ENCODE data around the gene CEP295NL.
"Not testable (repeated sequence)": the region's sequence is repeated elsewhere in the genome, so short reads cannot be mapped to it uniquely, and the experiment has no call there.

The CEP295NL gene, protein sequence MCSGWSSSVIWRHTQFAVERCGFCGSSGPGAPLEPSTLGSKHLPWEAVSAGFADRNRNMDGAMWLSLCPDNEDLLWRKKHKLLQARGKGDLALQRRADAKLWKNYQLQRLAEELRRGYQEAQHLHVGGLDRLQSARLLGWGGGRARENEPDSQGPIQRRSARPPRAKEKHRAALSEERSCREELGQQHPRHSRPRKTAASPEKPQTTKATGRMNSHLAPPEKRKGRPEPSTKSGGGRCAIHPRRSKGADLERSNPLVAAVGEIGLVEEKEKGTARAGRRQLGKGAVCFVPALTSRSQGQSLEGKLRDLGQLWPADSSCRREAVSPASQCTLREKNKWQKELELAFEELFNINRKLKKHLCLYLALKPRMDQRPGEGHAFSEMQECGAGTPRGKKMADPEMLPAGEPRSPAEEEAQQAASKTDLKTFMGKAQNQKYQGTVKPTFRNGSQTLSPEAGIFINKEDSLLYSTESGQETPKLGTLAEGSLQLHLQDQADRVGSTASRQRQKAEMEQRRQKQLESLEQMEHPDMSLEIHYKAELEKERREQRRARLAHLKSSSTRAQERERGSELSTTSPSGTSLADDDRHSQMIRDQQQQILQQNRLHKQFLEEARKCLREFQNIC

DNA sequence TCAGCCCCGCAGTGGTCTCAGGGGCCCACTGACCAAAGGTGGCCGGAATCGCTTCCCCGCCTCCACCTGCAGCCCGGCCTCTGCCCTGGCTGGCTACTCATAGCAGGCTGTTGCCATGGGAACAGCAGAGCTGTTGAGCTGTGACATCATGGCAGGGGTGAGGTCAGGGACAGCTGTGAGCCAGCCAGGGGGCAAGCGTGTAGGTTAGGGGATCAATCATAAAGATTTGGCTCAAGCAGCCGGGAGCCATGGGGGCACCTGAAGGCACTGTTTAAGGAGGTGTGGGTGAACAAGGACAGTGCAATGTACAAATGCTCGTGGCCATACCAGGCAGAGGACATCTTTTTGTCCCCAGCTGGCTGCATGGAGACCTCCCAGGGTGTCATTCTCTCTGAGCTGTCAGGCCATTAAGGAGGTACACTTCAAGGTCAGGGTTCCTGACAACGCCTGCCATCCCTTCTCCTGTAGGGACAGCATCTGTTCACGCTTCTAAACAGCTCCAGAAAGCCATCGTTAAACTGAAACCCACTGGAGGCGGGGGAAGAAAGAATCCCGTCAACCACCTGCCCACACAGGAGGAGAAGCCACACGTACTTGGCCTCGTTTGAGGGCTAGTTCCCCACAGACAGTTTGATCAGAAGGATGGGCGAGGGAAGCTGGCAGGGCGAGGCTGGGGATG is at the start of gene CEP295NL:
TSS of gene CEP295NL (minus strand) at position 101 of the 679 bp plus-strand sequence. CDS start 1,373 bp downstream, outside the sequence.
- DNase-seq, result no peak

DNA sequence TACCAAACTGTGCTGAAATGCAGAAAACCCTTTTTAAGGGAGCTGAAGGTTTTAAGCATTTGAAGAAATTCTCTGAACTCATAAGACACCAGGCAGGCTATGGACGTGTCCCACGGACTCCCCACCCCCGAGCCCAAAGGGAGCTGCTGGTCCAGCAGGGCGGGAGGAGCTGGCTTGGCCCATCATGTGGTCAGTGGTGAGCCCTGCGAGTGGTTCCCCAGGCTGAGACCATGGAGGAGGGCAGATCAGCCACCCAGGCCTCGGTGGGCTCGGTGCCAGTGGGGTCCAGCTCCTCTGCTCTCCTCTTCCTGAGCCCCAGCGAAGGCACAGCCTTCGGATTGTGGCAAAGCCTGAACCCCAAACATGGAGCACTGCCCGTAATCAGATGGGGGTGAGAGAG is 49.7 kb upstream of the CEP295NL start:
- no peak for DNase-seq

DNA sequence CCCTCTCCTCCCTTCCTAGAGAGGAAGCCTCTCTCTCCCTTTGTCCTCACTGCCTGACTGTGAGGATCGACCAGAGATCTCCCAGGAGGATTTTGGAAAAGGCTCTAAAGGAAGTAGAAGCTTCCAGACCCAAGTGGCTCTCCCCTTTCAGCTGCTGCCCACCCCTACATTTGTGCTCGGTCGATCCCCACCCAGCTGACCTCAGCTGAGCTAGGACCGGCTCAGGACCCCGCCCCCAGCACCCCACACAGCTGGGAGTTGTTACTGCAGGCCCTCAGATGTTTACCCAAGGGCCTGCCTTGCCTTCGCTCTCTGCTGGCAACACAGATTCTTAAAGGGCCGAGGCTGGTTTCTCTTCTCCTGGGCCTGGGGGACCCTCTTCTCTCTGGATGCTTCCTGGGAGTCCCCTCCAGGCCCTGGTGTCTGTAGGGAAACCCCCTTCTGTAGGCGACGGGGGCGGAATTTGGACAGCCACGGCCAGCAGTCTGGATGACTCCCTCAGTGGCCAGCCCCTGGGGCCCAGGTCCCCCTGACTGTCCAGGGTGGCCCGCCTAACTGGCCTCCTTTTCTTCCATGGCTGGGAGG is 49.1 kb upstream of the CEP295NL start:
- no peak for DNase-seq

DNA sequence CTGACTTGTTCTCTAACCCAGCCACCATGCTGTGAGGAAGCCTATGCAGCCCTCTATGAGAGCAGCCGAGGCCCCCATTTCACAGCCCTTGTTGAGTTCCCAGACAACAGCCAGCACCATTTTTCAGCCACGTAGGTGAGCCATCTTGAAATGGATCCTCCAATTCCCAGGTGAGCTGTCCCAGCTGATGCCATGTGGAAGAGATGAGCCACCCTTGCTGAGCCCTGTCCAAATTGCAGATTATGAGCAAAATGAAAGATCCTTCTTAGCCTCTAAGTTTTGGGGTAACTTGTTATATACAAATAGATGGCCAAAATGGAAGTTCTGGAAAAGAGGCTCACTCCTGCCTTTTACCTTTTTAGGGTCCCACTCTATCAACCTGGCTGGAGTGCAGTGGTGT is 47.9 kb upstream of the CEP295NL start:
- DNase-seq, result no peak

DNA sequence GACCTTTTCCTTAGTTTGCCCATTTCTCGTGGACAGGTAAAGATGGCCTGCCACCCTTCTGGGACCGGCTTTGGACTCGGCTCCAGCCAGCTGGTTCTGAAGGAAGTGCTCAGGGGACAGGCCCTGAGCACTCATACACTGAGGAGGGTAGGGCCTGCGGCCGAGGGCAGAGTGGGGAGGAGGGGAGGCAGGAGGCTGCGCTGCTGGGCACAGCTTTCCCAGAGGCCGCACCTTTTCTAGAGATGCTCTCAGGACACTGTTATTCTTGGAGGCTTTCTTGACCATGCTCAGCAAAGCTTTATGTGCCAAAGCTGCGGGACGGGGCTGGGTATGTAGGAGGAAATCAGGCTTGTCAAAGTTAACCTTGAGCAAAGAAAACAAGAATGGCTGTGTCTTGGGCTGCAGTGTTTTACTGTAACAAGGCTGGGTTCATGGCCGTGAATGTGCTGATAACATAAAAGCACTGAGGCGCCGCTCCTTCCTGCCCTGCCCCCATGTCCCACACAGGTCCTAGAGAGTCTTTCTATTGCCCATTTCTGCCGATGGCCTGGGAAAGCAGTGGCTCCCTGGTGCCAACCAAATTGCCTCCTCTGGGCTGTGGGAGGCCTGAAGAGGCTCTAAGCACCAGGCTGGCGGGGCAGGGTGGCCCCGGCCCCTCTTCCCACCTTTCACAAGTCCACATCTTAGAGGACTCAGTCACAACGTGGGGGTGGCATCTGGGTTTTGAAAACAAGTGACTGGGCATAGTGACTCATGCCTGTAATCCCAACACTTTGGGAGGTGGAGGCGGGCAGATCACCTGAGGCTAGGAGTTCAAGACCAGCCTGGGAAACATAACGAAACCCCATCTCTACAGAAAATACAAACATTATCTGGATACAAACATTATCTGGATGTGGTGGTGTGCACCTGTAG is 44.5 kb upstream of the CEP295NL start:
- no peak for DNase-seq

DNA sequence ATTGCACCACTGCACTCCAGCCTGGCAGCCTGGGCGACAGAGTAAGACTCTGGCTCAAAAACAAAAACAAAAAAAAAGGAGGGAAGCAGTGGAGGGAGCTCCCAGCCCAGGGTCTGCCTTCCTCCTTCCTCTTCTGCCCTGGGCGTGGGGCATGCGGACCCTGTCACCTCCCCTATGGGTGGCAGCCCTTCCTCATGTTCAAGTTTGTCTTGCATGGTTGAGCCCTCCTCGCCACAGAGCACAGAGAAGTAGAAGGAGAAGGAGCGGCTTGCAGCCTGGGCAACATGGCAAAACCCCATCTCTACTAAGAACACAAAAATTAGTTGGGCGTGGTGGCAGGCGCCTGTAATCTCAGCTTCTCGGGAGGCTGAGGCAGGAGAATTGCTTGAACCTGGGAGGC is 43.6 kb upstream of the CEP295NL start:
- no peak for DNase-seq

DNA sequence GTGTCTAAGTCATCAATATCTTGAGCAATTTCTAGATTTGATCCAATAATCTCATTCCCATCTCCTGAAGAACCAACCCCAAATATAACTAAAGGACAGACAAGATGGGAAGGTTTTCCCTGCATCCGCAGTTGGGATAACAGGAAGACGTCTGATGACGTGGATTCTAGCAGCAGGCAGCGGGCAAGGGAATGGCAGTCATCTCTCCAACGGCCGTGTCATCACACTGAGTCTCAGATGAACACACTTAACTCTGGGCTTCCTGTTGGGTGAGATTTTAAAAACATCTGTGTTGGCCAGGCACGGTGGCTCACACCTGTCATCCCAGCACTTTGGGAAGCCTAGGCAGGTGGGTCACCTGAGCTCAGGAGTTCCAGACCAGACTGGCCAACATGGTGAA is 43.1 kb upstream of the CEP295NL start:
- DNase-seq, result no peak

DNA sequence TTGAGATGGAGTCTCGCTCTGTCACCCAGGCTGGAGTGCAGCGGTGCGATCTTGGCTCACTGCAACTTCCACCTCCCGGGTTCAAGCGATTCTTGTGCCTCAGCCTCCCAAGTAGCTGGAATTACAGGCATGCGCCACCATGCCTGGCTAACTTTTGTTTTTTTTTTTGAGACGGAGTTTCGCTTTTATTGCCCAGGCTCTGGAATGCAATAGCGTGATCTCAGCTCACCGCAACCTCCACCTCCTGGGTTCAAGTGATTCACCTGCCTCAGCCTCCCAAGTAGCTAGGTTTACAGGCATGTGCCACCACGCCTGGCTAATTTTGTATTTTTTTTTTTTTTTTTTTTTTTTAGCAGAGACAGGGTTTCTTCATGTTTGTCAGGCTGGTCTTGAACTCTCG is 42.5 kb upstream of the CEP295NL start:
- not testable (repeated sequence) for DNase-seq

DNA sequence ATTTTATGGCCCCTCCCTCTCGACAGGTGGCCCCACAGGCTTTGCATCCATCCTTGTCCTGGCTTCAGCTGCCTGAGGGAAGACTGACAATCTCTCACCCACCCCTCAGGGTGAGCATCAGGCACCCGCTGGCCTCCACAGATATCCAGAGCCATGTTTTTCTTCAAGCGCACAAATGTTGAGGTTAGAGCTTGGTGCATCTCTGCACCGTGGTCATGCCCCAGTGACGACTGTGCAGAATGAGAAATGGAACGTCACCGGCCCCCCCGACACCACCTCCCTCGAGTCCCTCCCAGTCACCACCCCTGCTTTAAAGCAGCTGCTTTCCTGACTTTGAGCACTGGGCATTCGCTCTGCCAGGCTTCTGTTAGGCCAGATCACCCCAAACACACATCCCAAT is 42.0 kb upstream of the CEP295NL start:
- no peak for DNase-seq

DNA sequence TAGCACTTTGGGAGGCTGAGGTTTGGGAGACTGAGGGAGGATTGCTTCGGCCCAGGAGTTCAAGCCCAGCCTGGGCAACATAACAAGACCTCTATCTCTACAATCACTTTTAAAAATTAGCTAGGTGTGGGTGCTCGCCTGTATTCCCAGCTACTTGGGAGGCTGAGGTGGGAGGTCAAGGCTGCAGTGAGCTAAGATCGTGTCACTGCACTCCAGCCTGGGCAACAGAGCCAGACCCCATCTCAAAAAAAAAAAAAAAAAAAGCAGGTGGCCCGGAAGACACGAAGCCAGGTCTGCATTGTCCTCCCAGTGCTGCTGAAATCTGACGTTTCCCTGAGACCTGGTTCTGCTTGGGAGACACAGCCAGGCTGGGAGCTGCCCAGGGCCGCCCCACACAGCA is 41.0 kb upstream of the CEP295NL start:
- no peak for DNase-seq

DNA sequence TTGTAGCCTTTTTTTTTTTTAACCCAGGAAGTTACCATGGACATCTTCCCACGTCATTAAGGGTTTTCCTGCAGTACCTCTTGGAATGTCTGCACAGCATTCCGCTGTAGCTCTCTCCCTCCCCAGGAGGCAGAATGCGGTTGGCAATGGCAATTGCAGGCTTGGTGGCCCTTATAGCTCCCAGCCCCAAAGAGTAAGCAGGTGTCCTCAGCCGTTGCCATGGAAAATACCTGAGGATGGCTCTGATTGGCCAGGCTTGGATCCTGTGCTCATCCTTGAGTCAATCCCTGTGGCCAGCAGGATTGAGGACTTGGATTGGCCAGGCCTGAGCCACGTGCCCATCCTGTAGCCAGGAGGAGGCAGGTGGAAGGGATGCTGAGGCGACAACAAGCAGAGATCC is 37.7 kb upstream of the CEP295NL start:
- no peak for DNase-seq

DNA sequence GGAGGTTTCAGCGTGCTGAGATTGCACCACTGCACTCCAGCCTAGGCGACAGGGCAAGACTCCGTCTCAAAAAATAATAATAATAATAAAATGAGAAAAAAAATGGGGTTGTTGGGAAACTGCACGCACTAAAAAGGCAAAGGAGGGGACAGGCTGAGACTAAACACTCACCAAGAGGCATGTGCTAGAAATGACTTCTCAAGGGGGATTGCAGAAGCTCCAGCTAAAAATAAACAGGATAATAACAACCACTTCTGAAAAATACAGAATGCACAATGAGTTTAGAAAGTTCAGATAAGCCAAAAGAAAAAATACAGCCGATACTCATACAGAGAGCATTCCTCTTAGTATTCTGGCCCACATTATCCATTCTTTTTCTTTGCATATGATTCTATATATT is 37.3 kb upstream of the CEP295NL start:
- no peak for DNase-seq

DNA sequence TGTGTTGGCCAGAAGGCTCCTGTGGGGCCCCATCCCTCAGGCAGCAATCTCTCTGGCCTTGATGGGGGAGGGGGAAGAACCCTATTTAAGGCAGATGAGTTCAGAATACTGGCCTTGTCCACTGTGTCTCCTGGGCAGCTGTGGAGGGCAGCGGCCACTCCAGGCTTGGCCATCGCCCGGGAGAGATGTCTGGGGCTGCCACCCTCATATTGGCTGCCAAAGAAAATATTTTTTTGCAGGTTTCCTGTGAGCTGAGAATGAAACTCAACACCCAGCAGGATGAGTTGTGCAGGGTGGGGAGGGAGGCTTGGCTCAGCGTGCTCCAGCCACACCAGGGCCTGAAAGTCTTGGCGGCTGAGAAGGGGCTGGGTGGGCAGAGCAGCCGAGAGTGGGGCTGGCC is 36.6 kb upstream of the CEP295NL start:
- DNase-seq, result no peak

DNA sequence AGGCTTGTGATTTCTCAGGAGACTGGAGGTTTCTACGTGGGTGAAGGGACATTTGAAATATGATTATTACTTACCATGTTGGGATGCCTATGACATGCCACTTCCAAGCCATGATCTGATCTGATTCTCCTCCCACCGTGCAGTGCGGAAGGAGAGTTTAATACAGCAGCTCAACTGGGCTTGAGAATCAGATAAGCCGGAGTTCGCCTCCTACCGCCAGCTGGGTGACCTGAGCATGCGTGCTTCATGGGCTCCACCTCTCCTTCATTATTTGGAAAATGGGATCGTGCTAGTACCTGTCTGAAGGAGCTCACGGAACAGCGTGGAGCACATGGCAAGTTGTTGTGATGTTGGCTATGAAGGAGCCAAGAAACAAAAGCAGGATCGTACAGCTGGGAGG is 34.6 kb upstream of the CEP295NL start:
- DNase-seq, result no peak

DNA sequence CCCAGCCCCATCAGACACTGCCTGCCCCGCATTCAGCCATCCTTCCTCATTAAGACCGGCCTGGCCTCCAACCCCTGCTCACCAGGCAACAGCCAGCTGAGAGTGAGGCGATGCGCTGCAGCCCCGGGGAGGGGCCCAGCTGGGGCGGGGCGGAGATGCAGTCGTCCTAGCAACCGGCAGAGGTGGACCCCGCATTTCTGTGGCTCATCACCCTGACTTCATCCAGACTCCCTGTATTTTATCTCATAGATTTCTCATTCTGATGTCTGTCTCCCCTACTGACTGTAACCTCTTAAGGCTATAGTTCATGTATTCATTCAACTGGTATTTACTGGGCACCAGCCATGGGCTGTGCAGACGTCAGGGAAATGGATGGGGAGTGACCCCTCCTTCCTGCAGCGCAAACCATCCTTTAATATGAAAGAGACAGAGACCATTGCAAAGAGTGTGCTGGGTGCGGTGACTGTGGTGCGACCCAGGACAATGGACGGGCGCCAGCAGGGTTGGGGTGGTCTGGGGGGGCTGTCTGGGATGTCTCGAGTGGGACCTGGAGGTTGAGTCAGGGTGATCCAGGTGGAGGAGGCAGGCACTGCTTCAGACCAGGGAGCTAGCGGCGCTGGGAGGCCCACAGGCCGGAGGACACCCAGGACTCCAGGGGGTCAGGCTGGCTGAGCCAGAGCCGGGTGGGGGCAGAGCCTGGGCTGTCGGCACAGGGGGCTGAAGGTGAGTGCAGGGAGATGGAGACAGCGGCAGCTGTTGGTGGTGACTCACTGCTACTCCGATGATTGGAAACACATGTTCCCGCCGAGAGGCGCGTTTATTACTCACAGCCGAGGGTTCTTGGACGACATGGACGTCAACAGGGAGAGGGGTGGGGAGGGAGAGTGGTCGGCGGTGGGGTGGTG is 32.7 kb upstream of the CEP295NL start:
- DNase-seq, result no peak

DNA sequence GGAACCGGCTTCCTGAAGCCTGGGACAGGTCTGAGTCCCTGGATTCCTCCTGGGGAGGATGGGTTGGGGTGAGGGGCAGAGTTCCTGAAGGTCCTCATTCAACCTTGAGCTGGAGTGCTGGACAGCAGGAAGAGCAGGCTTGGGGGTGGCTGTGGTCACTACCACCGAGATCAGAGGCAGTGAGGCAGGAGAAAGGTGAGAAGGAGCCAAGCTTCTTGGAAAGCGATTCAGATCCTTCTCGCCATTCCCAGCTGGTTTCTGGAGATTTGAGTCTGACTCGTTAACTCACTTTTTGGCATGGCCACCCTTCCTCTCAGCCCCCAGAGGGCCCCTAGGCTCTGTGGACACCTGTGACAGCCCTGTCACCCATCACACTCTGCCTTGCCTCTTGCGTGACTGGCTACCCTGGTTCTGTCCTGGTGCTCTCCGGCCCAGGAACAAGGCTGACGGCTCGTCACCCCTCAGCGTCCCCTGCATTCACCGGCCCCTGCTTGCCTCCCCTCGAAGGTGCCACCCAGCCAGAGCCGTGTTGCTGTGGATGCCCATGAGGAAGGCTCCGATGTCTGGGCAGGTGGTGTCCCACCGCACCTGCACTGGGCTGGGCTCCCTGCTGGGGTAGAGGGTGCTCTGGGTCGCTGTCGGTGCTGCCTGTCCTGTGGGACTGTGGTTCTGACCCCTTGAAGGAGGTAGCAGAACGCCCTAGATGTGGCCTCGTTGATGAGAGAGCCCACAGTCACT is 31.8 kb upstream of the CEP295NL start:
- DNase-seq, result no peak

DNA sequence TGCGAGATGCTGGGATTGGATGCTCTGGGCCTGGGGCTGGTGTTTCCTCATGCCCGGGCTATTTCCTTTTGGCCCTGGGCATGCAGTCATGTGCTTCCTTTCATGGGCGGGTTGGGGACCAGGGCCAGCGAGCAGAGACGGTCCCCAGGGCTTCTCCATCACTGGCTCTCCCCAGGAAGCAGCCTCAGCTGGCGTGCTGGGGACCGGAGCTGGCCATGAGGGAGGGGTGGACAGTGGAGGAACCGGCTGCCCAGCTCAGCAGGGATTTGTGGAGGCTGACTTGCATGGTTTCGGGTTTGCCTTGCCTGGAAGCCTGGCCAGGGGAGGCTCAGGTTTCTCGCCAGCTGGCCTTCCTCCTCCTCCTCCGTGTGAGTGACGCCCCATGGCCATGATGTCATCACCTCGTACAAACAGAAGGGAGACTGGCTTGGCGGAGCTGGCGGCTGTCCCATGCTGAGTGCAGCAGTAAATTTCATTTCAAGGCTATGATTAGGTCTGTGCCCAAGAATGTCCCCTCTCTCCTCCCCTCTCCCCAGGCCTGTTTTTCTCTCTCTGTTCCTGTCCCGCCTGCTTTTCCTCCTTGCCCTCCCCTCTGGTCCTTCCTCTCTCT is 31.1 kb upstream of the CEP295NL start:
- DNase-seq, result peak; percentile 67

DNA sequence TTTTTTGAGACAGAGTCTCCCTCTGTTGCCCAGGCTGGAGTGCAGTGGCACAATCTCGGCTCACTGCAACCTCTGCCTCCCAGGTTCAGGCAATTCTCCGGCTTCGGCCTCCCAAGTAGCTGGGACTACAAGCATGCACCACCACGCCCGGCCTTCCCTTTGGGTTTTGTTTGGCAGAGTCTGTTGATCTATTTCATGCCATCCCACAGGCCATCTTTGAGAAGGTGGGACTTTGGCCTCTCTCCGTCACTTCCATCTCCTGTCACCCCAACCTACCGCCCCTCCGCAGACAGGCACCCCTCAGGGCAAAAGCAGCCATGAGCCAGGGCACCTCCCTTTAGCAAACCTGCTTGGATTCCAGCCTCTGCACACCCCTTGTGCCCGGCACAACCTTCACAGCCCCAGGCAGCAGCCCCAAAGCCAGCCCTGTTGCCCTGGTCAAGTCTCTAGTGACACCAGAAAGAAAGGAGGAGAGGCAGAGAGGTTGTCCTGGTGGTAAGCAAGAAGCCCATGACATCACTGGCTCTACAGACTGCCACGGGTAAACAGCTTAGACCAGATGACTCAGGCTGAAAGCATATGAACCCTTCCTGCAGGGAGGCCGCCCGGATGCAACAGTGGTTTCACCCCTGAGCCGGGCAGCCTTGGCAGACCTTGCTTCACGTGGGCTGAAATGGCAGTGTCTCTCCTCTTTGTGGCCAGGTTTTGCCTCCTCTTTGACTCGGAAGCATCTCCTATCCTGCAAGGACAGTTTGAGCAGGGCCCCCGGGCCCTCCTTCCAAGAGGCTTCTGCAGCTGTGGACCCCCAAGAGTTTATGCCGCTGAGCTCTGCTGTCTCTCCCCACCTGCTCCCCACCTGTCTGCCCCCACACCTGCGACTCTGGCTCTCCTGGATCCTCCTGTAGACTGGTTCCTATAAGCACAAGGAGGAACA is 30.3 kb upstream of the CEP295NL start:
- DNase-seq, result no peak

Measured in NCI-H1105 (cell line).